Stimulated activated naive CD4-positive, alpha-beta T cell (primary cell): ENCODE data around the gene TLR5.
"Not testable (repeated sequence)": the region's sequence is repeated elsewhere in the genome, so short reads cannot be mapped to it uniquely, and the experiment has no call there.

Source experiments
- DNase-seq, 6 experiments: peaks; one replicate each; lab custom pipeline; 2025; lab: John Stamatoyannopoulos, UW

TLR5 gene

GRCh38 chr1:223142795-223143536, at the start of gene TLR5:
Gene TLR5, minus strand, starts transcription at chr1:223143248. Its CDS starts 30,217 bp downstream, at chr1:223113031.
- DNase-seq: peak; percentile 78 to 88 (median 86)

GRCh38 chr1:223189903-223190724, 47.1 kb upstream of the TLR5 start:
- peak in 2 of 6 experiments; percentile 3 to 8 for DNase-seq

- no peak for DNase-seq
Observed at GRCh38 chr1:223189525-223189902, 46.5 kb upstream of the TLR5 start.

- no peak for DNase-seq
Observed at GRCh38 chr1:223188618-223189356, 45.7 kb upstream of the TLR5 start.

- DNase-seq: no peak
Observed at GRCh38 chr1:223186800-223187199, 43.8 kb upstream of the TLR5 start.

- no peak for DNase-seq
Observed at GRCh38 chr1:223183268-223183862, 40.3 kb upstream of the TLR5 start.

GRCh38 chr1:223180731-223181321, 37.8 kb upstream of the TLR5 start:
- no peak for DNase-seq

- no peak for DNase-seq
Observed at GRCh38 chr1:223179786-223180185, 36.7 kb upstream of the TLR5 start.

GRCh38 chr1:223179280-223179679, 36.2 kb upstream of the TLR5 start:
- DNase-seq: no peak

GRCh38 chr1:223177681-223178080, 34.6 kb upstream of the TLR5 start:
- DNase-seq: no peak

GRCh38 chr1:223176437-223176836, 33.4 kb upstream of the TLR5 start:
- DNase-seq: no peak

GRCh38 chr1:223175633-223176032, 32.6 kb upstream of the TLR5 start:
- no peak for DNase-seq

GRCh38 chr1:223175032-223175431, 32.0 kb upstream of the TLR5 start:
- DNase-seq: no peak

GRCh38 chr1:223169458-223169857, 26.4 kb upstream of the TLR5 start:
- not testable (repeated sequence) for DNase-seq

GRCh38 chr1:223161321-223161720, 18.3 kb upstream of the TLR5 start:
- DNase-seq: no peak

GRCh38 chr1:223156343-223156742, 13.3 kb upstream of the TLR5 start:
- no peak for DNase-seq

- no peak for DNase-seq
Observed at GRCh38 chr1:223155153-223155552, 12.1 kb upstream of the TLR5 start.

- DNase-seq: no peak
Observed at GRCh38 chr1:223153177-223154119, 10.4 kb upstream of the TLR5 start.

GRCh38 chr1:223152399-223152798, 9.4 kb upstream of the TLR5 start:
- no peak for DNase-seq

GRCh38 chr1:223150443-223150842, 7.4 kb upstream of the TLR5 start:
- DNase-seq: no peak

GRCh38 chr1:223147873-223148272, 4.8 kb upstream of the TLR5 start:
- no peak for DNase-seq
